Osteoblast (primary cell): ENCODE measurements around the gene FOXL3. TPM values are rescaled to one million over a fixed set of nuclear protein-coding genes. Genes with fewer than 3 reads are reported as not detected.
A peak's percentile ranks its signal among the peaks of the same experiment; 100 is the strongest.

Source experiments
- DNase-seq: peaks from one replicate; pipeline ENCODE4 v3.0.0; 2011; ENCODE audit warnings: low spot score, mixed read lengths; ENCODE audit not compliant: insufficient read length; ENCODE audit errors: missing footprints
- H2AFZ ChIP-seq: 2 replicates; pipeline ENCODE4 v1.6.0; 2011; ENCODE audit warnings: mild to moderate bottlenecking, low read length
- H3K27ac ChIP-seq: 2 replicates; pipeline ENCODE4 v1.5.1; 2011; ENCODE audit warnings: mild to moderate bottlenecking, low read depth, low read length, moderate library complexity
- H3K27me3 ChIP-seq: 2 replicates; pipeline ENCODE4 v1.6.0; 2012; ENCODE audit warnings: mild to moderate bottlenecking, control low read depth, inconsistent platforms, low read length, moderate library complexity; ENCODE audit not compliant: insufficient read depth
- H3K36me3 ChIP-seq: 2 replicates; pipeline ENCODE4 v1.5.1; 2011; ENCODE audit warnings: mild to moderate bottlenecking, low read length, control low read depth, moderate library complexity; ENCODE audit not compliant: insufficient read depth
- H3K4me1 ChIP-seq: 2 replicates; pipeline ENCODE4 v1.5.1; 2011; ENCODE audit warnings: mild to moderate bottlenecking, low read length, control low read depth, moderate library complexity; ENCODE audit not compliant: insufficient read depth
- H3K4me2 ChIP-seq: 2 replicates; pipeline ENCODE4 v1.6.0; 2011; ENCODE audit warnings: mild to moderate bottlenecking, low read length; ENCODE audit not compliant: insufficient read depth
- H3K4me3 ChIP-seq: fragments of 200-600 bp; sonication (generic); 3 replicates; pipeline ENCODE4 v1.5.1; 2012; ENCODE audit warnings: mild to moderate bottlenecking, low read length, inconsistent platforms; ENCODE audit not compliant: insufficient read depth
- H3K79me2 ChIP-seq: 2 replicates; pipeline ENCODE4 v1.6.0; 2012; ENCODE audit warnings: mild to moderate bottlenecking, low read length, control low read depth, inconsistent platforms; ENCODE audit not compliant: insufficient read depth
- H3K9me3 ChIP-seq: 2 replicates; pipeline ENCODE4 v1.5.1; 2011; ENCODE audit warnings: low read depth, low read length, control low read depth
- H4K20me1 ChIP-seq: 2 replicates; pipeline ENCODE4 v1.6.0; 2012; ENCODE audit warnings: mild to moderate bottlenecking, low read length, control low read depth; ENCODE audit not compliant: insufficient read depth
- total RNA-seq: library from RNA; depleted of rRNA; stranded (reverse); fragments of >200 nt; gene quantifications from 2 replicates; pipeline ENCODE4 v1.2.3, GENCODE V29; 2012
- TF ChIP-seq, protein P1 (sequence below): IDR thresholded peaks from 2 replicates; pipeline ENCODE4 v1.5.1; 2011; ENCODE audit warnings: mild to moderate bottlenecking, low read depth, low read length, moderate library complexity; ENCODE audit errors: extremely low read depth

FOXL3 gene
- total RNA-seq, 1 donor: not detected

DNA sequence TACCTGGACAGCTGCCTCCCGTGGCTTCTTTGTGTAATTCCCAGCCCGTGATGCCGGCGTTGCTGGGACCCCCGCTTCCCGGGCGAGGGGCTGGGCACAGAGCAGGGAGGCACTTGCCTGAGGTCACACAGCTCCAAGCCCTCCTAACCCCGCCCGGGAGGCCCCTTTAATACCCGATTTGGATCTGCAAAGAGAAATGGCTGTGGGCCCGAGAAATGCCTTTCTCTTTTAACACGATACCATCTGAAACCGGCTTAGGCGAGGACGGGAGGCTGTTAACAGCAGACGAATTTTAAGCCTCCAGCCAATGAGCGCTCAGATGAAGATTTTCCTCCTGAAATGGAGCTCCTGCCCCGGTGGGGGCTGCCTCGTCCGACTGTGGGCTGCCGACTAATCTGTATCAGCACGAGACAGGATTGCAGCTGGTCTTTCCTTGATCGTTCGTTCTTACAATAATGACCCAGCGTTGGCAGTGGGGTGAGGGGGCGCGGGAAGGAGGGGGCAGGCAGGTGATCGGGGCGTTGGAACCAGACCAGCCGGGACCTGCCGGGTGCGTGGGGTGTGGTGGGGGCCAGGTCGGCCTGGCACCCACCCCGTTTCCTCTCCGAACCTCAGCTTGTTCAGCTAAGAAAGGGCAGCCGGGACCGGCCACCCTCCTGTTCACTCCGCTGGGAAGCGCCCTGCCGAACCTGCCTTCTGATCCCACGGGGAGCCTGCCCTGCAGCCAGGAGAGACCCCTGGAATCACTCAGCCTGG lies 36.2 kb upstream of the FOXL3 start:
- H3K36me3 ChIP-seq: peaks cover 90% of the 10 kb centered on the region

DNA sequence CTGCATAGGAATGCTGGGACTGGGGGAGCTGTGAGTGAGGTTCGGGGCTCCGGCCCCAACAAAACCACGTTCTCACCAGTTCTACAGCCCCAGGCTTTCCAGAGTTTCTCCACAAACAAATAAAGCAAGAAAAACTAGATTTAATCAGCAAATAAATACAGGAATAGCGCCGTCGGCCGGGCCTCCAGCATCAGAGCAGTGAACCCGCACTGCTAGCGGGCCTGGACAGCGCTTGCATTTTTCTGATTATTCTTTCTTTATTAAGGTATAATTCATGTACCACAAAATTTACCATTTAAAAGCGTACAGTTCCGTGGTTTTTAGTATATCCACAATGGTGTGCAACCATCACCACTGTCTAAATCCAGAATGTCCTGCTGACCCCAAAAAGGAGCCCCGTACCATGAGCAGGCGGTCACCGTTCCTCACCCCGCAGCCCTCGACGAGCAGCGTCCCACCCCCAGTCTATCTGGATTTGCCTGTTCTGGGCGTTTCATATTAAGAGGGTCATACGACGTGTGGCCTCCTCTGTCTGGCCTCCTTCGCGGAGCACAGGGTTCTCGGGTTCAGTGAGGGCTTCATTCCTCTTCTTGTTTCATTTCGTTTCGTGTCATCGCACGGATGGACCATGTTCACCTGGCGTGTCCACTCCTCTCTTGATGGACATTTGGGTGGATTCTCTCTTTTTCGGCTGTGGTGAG lies 35.5 kb upstream of the FOXL3 start:
- peaks cover 23% of the 10 kb centered on the region for H4K20me1 ChIP-seq
- H3K4me1 ChIP-seq: no peaks in the 10 kb centered on the region
- H3K36me3 ChIP-seq: peaks cover 90% of the 10 kb centered on the region

More for the DNA sequence above, 36.2 kb upstream of the FOXL3 start:
- Histone ChIP-seq H3K79me2 (no peaks in the 10 kb centered on the region), H3K27ac (no peak overlapping the region), H3K4me2 (no peak overlapping the region), H3K4me1 (no peaks in the 10 kb centered on the region), H4K20me1 (peaks cover 26% of the 10 kb centered on the region), H3K9me3 (no peaks in the 10 kb centered on the region), H3K4me3 (no peak overlapping the region), H3K27me3 (no peaks in the 10 kb centered on the region), H2AFZ (no peak overlapping the region)
- peak; percentile 83 for DNase-seq
- TF ChIP-seq, protein P1, sequence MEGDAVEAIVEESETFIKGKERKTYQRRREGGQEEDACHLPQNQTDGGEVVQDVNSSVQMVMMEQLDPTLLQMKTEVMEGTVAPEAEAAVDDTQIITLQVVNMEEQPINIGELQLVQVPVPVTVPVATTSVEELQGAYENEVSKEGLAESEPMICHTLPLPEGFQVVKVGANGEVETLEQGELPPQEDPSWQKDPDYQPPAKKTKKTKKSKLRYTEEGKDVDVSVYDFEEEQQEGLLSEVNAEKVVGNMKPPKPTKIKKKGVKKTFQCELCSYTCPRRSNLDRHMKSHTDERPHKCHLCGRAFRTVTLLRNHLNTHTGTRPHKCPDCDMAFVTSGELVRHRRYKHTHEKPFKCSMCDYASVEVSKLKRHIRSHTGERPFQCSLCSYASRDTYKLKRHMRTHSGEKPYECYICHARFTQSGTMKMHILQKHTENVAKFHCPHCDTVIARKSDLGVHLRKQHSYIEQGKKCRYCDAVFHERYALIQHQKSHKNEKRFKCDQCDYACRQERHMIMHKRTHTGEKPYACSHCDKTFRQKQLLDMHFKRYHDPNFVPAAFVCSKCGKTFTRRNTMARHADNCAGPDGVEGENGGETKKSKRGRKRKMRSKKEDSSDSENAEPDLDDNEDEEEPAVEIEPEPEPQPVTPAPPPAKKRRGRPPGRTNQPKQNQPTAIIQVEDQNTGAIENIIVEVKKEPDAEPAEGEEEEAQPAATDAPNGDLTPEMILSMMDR: no peak

DNA sequence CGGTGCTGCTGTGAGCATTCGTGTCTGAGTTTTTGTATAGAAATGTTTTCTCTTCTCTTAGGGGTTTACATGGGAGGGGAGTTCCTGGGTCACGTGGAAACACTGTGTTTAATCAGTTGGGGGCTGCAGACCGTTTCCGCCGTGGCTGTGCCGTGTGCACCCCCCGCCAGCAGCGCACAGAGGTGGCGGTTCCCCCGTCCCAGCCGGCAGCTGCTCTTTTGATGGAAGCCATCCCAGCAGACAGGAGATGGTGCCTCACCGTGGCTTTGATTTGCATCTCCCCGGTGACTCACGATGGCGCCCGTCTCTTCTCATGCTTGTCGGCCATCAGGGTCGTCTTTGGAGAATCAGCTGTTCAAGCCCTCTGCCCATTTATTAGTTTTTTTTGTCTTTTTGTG lies 34.9 kb upstream of the FOXL3 start:
- Histone ChIP-seq H3K4me2 (no peak overlapping the region), H3K36me3 (peaks cover 90% of the 10 kb centered on the region), H4K20me1 (peaks cover 19% of the 10 kb centered on the region)

More for the DNA sequence above, 35.5 kb upstream of the FOXL3 start:
- peak; percentile 75 for DNase-seq
- Histone ChIP-seq H3K4me3 (no peak overlapping the region), H2AFZ (no peak overlapping the region), H3K4me2 (no peak overlapping the region), H3K9me3 (no peaks in the 10 kb centered on the region), H3K27me3 (no peaks in the 10 kb centered on the region), H3K27ac (no peak overlapping the region), H3K79me2 (no peaks in the 10 kb centered on the region)
- TF ChIP-seq, protein P1: no peak

More for the DNA sequence above, 34.9 kb upstream of the FOXL3 start:
- no peaks in the 10 kb centered on the region for H3K4me1 ChIP-seq
- TF ChIP-seq, protein P1: no peak
- H3K27ac ChIP-seq: no peak overlapping the region
- DNase-seq: peak; percentile 69
- no peaks in the 10 kb centered on the region for H3K79me2 ChIP-seq
- no peak overlapping the region for H3K4me3 ChIP-seq
- H3K27me3 ChIP-seq: no peaks in the 10 kb centered on the region
- H3K9me3 ChIP-seq: no peaks in the 10 kb centered on the region
- no peak overlapping the region for H2AFZ ChIP-seq
